HG02623 (cell line): ENCODE measurements around the gene GAS7.
"Not testable (repeated sequence)": the region's sequence is repeated elsewhere in the genome, so short reads cannot be mapped to it uniquely, and the experiment has no call there.

Experiments used
- ATAC-seq: cut with Tn5 transposase; IDR thresholded peaks from one replicate; pipeline ENCODE4 v1.9.1; 2021; ENCODE audit warnings: moderate library complexity; ENCODE audit not compliant: unreplicated experiment

The GAS7 gene

GRCh38 chr17:10114931-10115535 is 83.4 kb downstream of the GAS7 start:
- ATAC-seq = no peak

DNA sequence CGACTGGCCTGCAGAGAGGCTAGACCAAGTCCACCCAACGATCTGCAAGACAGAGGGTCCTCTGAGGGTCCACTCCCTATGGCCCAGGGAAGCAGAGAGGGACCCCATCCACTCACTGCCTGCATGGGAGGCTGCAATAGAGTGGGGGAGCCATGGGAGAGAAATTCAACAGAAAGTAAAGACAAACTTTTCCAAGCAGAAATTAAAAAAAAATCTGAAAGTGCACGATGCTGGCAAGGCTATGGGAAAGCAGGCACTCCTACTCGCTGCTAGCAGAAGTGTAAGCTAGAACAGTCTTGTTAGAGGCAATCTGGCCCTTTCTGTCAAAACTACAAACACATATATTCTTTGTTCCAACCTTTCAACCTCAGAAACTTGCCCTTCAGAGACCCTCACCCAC is 85.4 kb downstream of the GAS7 start:
- no peak for ATAC-seq

DNA sequence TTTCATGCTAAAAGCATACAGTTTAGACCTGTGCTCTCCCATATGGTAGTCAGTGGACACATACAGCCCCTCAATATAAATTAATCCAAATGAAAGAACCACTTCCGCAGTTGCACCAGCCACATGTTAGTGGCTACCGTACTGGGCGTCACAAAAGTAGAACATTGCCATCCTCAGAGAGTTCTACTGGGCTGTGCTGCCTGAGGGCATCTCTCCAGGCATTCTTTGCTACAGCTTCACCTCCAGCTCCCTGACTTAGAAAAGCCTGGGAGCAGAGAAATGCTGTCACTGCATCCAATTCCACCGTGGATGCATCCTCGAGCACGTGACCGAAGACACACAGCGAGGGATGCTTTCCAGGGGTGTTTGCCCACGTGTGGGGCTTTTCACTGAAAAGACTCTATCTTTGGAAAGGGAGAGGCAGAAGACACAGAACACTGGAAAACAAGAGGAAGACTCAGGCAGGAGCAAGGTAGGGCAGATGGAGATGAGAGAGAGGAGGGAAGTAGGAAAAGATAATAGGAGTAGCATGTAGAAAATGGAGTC is 86.4 kb downstream of the GAS7 start:
- ATAC-seq = no peak

- ATAC-seq = no peak
These were observed 89.3 kb downstream of the GAS7 start for GRCh38 chr17:10109146-10109545.

- ATAC-seq = no peak
These were observed 90.9 kb downstream of the GAS7 start for GRCh38 chr17:10107316-10108165.

- no peak for ATAC-seq
These were observed 92.3 kb downstream of the GAS7 start for GRCh38 chr17:10106067-10106466.

- ATAC-seq = no peak
These were observed 92.8 kb downstream of the GAS7 start for GRCh38 chr17:10105513-10106001.

- no peak for ATAC-seq
These were observed 94.7 kb downstream of the GAS7 start for GRCh38 chr17:10103712-10104111.

GRCh38 chr17:10102817-10103216 is 95.6 kb downstream of the GAS7 start:
- no peak for ATAC-seq

DNA sequence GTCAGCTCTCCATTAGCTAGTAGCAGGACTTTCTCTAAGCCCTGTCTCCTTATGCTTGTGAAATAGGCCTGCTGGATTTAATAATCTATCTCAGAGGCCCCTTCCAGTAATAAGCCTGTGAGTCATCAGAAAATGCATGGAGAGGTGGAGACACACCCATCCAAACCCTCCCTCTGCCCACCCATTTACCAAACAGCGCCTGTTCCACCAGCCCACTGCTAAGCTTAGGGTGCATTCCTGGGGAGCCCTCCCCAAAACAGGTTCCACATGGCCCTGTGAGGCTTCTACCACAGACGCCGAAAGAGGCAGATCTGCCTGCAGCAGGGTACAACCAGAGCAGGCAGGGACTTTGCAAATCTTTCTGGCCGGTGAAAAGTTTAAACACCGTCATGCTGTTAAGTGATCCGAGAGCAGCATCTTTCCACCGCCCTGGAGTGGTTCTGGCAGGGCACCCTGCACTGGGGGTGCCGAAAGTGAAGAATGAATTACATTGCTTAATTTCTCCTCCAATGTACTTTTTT is 99.3 kb downstream of the GAS7 start:
- no peak for ATAC-seq

- ATAC-seq = no peak
These were observed 101.8 kb downstream of the GAS7 start for GRCh38 chr17:10096596-10096995.

GRCh38 chr17:10095295-10095694 is 103.1 kb downstream of the GAS7 start:
- not testable (repeated sequence) for ATAC-seq

DNA sequence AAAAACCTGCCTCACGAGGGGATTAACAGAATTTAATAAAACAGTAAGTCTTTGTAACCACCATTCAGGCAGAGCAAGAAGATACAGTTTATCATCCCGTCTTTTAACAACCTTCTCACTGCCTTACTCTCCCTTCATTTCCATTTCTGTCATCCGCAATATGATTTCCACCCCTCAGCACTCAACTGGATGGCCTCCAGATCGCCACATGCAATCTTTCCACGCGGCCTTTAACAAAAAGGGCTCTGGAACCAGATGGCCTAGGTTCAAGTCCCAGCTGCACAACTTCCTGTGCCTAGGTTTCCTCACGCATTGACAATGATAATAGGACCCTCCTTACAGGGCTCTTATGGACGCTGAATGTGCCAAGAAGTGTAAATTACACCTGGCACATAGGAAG is 103.6 kb downstream of the GAS7 start:
- no peak for ATAC-seq

GRCh38 chr17:10092595-10092994 is 105.8 kb downstream of the GAS7 start:
- no peak for ATAC-seq

DNA sequence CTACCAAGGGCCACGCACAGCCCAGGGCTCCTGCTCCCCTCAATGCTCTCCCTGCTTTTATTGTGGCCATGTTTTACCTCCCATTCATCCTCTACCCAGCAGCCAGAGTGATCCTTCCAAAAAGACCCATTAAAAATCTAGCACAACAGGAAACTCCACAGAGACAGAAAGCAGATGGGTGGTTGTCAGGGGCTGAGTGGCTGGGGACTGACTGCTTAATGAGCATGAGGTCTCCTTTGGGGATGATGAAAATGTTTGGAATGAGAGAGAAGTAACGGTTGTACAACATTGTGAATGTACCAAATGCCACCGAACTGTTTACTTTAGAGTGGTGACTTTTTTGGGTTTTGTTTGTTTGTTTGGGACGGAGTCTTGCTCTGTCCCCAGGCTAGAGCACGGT is 107.4 kb downstream of the GAS7 start:
- ATAC-seq = no peak

DNA sequence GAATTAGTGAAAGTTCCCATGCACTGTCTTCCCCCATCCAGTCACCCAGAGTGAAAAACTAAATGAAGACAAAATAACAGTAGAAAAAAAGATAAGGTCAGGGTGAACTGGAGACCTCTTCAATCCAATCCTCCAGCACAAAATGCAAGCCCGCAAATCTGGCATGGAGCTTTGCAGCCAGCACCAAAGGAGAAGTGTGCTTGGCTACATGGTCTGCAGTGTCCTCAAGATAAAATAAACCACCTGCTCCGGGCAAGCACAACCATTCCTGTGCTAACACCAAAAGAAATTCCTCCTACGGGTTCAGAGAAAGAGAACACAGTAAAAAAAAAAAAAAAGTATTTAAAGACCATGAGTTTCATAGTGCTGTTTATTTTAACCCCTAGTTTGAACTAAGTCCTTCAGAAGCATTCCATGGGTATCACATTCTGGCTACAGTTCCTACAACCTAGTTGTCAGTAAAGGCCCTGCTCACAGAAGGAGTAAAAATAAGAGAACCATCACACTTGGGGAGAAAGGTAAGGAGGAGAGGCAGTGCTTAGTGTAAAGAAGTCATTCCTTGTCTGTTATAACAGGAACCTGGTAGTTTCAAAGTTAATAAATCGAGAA is 109.1 kb downstream of the GAS7 start:
- ATAC-seq = no peak

GRCh38 chr17:10088444-10088843 is 110.0 kb downstream of the GAS7 start:
- ATAC-seq = no peak

- no peak for ATAC-seq
These were observed 111.1 kb downstream of the GAS7 start for GRCh38 chr17:10087355-10087754.

DNA sequence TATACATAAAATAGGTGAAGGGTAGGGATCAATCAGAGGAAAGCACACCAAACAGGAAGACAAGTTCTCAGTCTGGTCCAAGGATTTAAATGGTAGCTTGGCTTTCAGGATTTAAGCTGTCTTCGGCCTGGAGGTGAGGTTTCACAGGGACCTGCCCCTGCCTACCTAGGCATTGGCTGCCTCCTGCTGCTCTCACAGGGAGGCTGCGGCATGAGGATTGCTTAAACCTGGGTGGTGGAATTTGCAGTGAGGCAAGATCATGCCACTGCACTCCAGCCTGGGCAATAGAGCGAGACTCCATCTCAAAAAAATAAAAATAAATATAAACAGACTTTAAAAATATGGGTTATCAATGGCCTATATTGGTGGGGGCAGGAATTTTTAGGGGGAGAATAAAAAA is 114.5 kb downstream of the GAS7 start:
- ATAC-seq = no peak

DNA sequence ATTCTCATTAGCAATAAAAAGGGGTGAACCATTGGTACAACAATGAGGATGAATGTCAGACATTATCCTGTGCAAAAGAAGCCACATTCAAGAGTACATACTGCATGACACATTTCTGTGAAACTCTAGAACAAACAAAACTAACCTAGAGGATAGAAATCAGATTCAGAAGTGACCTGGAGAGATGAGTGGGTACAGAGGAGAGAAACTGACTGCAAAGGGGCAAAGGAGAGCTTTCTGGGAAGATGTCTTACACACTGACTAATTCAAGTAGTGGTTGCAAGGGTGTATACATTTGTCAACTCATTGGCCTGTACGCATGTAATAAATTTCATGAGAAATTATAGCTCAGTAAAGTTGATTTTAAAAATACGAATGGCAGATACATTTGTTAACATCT is 115.6 kb downstream of the GAS7 start:
- ATAC-seq = no peak

DNA sequence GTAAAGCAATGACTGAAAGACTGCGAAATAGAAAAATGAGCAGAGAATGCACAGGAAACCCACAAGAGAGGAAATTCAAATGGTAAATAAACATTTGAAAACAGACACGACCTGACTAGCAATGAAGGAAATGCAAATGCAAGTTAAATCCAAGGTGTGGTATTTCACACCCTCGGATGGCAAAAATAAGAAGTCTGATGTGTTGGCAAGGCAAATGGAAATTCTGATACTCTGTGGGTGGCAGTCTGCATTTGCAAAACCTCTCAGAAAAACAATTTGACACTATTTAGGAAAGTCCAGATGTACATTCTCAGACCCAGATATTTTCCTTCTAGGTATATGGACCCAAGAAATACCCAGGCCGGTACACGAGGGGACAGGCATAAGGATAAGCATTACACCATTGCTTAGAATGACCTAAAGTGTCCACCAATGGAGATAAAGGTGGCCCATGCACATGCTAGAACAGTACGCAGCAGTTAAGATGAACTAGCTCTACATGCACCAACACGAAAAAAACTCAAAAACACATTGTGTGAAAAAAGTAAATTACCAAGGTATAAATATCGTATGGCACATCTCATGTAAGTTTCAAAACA is 116.7 kb downstream of the GAS7 start:
- no peak for ATAC-seq
